Measurements from ENCODE around the gene FNDC3B. TPM values are rescaled to one million over a fixed set of nuclear protein-coding genes. Genes with fewer than 3 reads are reported as not detected.

Gene FNDC3B
- total RNA-seq, 1 donor from 2014 or later = 64.4 TPM

- intact Hi-C loops (cut with micrococcal nuclease) = no loop called here
- no peak for ATAC-seq
- no peak for DNase-seq
These were observed 147.2 kb downstream of the FNDC3B start for GRCh38 chr3:172186607-172187006.

DNA sequence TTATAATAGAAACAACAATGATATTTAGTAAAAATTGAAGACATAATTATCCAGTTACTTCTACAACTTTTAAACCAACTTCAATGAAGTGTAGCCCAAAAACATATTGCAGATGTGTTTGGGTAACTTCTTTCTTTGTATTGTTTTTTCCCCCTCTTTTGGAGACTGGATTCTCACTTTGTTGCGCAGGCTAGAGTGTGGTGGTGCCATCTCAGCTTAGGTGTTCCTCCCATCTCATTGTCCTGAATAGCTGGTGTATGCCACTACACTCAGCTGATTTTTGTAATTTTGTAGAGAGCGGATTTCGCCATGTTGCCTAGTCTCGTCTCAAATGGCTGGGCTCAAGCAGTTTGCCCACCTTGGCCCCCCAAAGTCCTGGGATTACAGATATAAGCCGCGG is 148.1 kb downstream of the FNDC3B start:
- no peak for DNase-seq
- intact Hi-C loops (cut with micrococcal nuclease) = no loop called here
- no peak for ATAC-seq

DNA sequence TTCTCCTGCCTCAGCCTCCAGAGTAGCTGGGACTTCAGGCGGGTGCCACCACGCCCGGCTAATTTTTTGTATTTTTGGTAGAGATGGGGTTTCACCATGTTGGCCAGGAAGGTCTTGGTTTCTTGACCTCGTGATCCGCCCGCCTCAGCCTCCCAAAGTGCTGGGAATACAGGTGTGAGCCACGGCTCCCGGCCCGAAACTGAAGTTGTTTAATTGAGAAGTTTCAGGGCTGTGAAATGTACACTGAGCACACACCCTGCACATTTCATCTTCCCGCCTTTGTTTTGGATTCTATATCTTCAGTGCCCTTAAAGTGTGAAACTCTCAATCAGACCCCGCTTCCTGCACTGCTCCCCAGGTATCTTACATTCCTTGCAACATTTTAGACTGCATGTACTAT is 149.1 kb downstream of the FNDC3B start:
- DNase-seq (no peak), ATAC-seq (no peak)
- intact Hi-C loops (cut with micrococcal nuclease) = no loop called here

DNA sequence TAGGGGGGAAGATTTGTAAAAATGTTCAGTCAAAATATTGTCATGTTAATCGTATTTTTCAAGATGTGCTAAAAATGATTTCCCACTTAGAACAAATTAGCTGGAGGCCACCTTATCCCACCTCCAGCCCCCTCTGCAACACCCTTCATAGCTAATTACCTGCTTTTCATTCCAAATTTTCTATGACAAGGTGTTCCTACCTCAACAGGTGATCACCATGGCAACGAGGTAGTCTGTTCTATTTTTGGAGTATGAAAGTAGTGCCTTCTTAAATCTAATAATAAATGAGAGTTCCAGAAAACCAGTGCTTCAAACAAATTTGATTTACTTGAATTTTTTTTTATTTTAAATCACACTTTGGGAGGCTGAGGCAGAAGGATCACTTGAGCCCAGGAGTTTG is 149.8 kb downstream of the FNDC3B start:
- DNase-seq (no peak), ATAC-seq (no peak)
- intact Hi-C loops (cut with micrococcal nuclease) = no loop called here

- intact Hi-C loops (cut with micrococcal nuclease) = no loop called here
- ATAC-seq (no peak), DNase-seq (no peak)
These were observed 150.7 kb downstream of the FNDC3B start for GRCh38 chr3:172189987-172190603.

- no peak for ATAC-seq
- intact Hi-C loops (cut with micrococcal nuclease) = no loop called here
These were observed 151.6 kb downstream of the FNDC3B start for GRCh38 chr3:172190980-172191379.

DNA sequence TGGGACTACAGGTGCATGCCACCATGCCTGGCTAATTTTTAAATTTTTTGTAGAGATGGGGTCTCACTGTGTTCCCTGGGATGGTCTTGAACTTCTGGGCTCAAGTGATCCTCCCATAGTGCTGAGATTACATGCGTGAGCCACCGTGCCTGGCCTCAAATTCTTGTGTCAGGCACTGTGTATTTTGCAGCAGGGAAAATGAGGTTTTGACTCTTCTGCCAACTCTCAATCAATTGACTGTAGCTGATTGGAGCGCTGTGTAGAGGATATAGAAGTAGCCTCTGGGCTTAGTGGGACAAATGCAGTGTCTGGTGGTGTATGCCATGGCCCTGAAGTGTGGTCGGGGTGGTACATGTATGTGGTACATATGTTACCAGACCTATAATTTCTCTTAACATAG is 152.3 kb downstream of the FNDC3B start:
- no peak for ATAC-seq
- intact Hi-C loops (cut with micrococcal nuclease) = no loop called here
- no peak for DNase-seq

More at GRCh38 chr3:172190980-172191379, 151.6 kb downstream of the FNDC3B start:
- no peak for DNase-seq

DNA sequence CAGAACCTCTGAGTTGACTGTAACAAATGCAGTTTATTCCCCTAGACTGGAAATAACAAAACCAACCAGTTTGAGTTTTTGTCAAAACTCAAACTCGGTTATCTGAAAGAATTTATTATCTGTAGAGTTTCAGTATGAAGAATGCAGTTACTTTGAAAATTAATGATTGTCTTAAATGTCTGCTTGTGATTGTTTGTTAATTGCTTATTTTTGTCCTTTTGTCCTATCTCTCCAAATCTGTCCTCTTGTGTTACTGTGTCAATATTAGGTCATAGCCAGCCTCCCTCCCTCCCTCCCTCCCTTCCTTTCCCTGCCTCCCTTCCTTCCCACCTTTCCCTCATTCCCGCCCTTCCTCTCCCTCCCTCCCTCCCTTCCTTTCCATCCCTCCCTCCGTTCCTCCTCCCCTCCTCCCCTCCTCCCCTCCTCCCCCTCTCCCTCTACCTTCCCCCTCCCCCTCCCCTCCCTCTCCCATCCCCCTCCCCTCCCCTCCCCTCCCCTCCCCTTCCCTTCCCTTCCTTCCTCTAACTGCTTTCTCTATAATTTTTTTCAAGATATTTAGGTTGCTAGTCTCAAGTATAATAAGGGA is 153.5 kb downstream of the FNDC3B start:
- DNase-seq = no peak
- intact Hi-C loops (cut with micrococcal nuclease) = no loop called here
- no peak for ATAC-seq

GRCh38 chr3:172193436-172193835 is 154.1 kb downstream of the FNDC3B start:
- no peak for DNase-seq
- intact Hi-C loops (cut with micrococcal nuclease) = no loop called here
- no peak for ATAC-seq

DNA sequence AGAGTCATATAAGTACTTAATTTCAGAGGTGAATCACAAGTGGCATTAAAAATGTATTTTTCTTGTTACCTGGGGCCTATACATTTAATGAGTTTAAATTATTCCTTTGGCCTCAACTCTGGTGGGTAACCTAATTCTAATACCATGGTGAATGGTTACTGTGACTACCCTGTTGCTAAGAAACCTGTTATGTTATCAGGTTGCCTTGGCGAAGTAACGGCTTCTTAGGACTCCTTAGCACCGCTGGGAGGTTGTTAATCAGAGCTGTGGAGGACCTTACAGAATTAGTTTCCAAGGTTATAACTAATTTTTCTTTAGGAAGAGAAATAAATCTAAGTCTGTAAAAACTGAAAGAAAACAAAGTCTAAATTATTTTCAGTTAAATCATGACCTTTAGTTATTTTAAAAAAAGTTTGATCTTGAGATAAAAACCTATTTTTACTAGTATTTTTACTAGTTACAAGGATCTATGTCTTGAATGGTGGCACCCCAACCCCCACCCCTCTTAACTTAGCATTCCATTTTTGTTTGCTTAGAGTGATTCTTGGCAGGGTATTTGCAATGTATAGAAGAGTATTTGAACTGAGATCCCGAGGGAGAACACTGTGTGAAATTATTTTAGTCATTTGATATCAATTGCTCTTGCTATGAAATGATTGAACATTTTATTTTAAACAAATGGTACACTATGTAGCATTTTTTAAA is 155.5 kb downstream of the FNDC3B start:
- intact Hi-C loops (cut with micrococcal nuclease) = no loop called here
- ATAC-seq (peak; percentile 66), DNase-seq (no peak)

GRCh38 chr3:172195407-172195754 is 156.0 kb downstream of the FNDC3B start:
- DNase-seq (no peak), ATAC-seq (no peak)
- intact Hi-C loops (cut with micrococcal nuclease) = no loop called here

DNA sequence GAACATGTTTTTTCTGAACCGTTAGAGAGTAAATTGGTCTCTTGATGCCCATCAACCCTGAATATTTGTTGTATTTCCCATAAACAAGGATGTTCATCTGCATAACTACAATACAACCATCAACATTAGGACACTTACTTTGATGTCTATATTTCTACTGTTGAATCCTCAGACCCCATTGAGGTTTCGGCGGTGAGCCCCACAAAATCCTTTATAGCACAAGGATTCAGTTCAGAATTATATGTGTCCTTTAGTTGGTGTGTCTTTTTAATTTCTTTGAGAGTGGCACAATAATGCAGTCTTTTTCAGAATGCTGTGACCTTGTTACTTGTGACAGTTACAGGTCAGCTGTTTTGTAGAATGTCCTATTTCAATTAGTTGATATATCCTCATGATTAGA is 158.0 kb downstream of the FNDC3B start:
- intact Hi-C loops (cut with micrococcal nuclease) = no loop called here
- DNase-seq = no peak
- ATAC-seq = no peak

GRCh38 chr3:172198428-172198827 is 159.1 kb downstream of the FNDC3B start:
- DNase-seq = no peak
- intact Hi-C loops (cut with micrococcal nuclease) = no loop called here
- no peak for ATAC-seq

DNA sequence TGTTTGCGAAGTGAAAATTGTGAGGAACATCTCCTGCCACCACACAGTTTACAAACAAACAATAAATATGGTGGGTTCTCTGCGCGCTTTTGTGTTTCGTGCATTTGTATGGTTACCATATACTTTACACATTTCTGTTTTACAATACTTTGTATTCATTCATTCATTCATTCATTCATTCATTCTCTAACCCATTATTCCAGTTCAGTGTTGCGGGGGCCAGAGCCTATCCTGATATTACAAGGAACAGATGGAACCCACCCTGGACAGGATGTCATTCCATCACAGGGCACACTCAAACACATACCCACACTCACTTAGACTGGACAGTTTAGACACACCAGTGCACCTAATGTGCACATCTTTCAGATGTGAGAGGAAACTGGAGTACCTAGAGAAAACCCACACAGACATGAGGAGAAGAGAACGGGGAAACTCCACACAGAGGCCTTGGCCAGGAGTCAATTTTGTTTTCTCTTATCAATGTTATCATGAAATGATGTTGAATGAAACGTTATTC is 160.5 kb downstream of the FNDC3B start:
- no peak for ATAC-seq
- no peak for DNase-seq
- intact Hi-C loops (cut with micrococcal nuclease) = no loop called here

- peak; percentile 89 for ATAC-seq
- DNase-seq = peak; percentile 89
- intact Hi-C loops (cut with micrococcal nuclease) = no loop called here
These were observed 161.9 kb downstream of the FNDC3B start for GRCh38 chr3:172201136-172201869.

GRCh38 chr3:172201870-172202236 is 162.5 kb downstream of the FNDC3B start:
- peak; percentile 37 for ATAC-seq

DNA sequence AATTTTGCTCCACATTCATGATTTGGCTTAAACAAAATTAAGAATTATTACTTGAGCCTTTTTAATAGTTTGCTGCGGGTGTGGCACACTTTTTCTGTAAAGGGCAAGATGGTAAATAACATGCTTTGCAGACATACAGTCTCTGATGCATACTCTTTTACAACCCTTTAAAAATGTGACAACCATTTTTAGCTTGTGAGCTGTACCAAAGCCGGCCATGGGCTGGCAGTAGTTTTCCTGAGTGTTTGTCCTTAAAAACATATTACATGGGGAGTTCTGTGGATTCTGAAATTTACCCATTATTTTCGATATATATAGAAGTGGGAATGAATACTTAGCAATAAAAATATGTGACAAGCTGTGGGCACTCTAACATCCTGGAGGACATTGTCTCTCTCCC is 163.4 kb downstream of the FNDC3B start:
- intact Hi-C loops (cut with micrococcal nuclease) = no loop called here
- ATAC-seq = no peak
- no peak for DNase-seq

More at GRCh38 chr3:172201870-172202236, 162.5 kb downstream of the FNDC3B start:
- no peak for DNase-seq
- intact Hi-C loops (cut with micrococcal nuclease) = no loop called here

DNA sequence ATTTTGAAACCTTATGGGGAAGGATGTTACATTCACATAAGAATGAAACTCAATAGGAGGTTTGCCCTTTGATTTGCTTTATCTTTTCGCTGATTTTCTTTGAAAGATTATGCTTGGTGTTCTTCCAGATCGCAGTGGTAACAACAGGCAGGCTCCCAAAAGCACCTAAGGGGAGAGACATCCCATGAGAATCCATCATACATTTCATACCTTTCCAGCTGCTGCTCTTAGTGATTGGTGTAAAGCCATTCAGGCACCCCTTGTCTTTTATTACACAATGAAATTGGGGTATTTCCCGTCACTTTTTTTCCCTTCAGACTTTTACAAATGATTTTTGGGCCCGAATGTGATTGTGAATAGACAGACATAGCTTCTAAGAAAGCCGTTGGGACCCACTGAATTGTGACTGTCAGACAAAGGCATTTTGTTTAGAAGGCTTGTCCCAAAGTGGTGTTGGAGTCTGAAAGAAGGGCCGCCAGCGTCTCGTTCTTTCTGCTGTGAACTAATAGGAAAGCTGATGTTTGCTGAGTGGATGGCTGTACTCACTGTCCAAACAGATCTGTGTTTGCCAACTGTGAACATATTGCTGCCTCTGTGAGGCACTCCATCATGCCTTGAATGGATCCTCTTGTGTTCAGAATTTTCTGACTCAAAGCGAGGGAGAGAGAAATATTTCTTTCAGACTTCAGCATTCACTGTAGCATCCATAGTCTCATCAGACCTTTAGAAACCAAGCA is 164.3 kb downstream of the FNDC3B start:
- DNase-seq (peak; percentile 40), ATAC-seq (peak; percentile 10)
- intact Hi-C loops (cut with micrococcal nuclease) = no loop called here

DNA sequence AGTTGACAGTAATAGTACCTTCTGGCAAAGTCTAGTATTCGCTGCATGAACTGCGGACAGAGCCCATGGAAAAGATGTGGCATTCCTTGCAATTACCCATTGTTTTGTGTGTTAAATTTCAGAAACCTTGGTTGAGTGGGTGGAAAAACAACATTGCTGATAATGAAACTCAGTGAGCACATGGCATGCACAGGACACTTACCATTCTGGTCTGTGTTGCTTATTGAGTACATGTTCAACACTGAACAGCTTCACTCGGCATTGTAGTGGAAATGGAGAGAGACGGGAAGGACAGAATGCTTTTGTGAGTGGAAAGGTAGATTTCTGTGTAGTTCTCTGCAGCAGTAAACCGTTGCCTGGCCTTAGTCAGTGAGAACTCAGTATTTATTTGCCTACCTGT is 165.3 kb downstream of the FNDC3B start:
- DNase-seq (no peak), ATAC-seq (no peak)
- intact Hi-C loops (cut with micrococcal nuclease) = no loop called here

Data from left ventricle myocardium superior (tissue), 1 donor.